ENCODE data around the gene CD93.

Gene CD93

DNA sequence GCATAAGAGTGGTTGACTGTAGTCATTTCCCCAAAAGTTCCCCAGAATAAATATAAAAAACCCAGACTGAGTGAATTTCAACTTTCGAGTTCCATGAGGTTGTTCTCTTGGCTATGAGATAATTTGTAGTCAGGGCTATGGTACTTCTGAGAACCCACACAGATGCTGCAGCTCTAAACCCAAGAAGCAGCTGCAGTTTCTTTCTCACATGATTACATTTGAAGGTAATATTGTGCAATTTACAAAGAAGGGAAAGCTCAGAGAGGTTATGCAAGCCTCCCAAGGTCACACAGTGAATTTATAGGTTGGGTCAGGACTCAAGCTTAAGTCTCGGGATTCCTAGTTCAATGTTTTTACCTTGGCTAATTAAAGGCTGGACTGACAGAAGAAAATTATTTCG, 29.7 kb upstream of the CD93 start:
- H3K4me3 ChIP-seq (replicated peaks; ENCODE audit: low read depth, low read length), result no peak overlapping the region
- TF ChIP-seq, protein P1, sequence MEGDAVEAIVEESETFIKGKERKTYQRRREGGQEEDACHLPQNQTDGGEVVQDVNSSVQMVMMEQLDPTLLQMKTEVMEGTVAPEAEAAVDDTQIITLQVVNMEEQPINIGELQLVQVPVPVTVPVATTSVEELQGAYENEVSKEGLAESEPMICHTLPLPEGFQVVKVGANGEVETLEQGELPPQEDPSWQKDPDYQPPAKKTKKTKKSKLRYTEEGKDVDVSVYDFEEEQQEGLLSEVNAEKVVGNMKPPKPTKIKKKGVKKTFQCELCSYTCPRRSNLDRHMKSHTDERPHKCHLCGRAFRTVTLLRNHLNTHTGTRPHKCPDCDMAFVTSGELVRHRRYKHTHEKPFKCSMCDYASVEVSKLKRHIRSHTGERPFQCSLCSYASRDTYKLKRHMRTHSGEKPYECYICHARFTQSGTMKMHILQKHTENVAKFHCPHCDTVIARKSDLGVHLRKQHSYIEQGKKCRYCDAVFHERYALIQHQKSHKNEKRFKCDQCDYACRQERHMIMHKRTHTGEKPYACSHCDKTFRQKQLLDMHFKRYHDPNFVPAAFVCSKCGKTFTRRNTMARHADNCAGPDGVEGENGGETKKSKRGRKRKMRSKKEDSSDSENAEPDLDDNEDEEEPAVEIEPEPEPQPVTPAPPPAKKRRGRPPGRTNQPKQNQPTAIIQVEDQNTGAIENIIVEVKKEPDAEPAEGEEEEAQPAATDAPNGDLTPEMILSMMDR (IDR thresholded peaks at IDR 0.05; ENCODE audit: low read length, missing control alignments), result no peak
- peak; percentile 25 for DNase-seq (ENCODE audit: low read depth)

GRCh38 chr20:23114448-23115082, 28.4 kb upstream of the CD93 start:
- H3K4me3 ChIP-seq (replicated peaks; ENCODE audit: low read depth, low read length), result no peak overlapping the region
- DNase-seq (ENCODE audit: low read depth), result no peak
- TF ChIP-seq, protein P1 (IDR thresholded peaks at IDR 0.05; ENCODE audit: low read length, missing control alignments), result no peak

DNA sequence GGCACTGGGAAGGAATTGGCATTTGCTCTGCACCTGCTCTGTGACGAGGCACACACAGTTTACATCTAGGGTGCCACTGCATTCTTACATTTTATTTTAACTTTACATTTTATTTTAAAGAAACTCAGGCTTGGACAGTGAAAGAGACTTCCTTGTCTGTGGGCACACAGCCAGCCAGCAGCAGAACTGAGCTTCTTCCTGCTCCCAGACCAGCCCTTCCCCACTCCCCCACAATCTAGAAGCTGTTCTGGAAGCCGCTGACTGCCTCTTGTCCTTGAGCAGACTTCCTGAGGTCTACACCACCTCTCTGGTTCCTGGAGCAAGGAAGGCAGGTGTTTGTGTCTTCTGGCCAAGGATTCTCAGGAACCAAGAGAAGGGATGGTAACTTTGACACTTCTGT, 27.9 kb upstream of the CD93 start:
- peak; percentile 50 for DNase-seq (ENCODE audit: low read depth)
- TF ChIP-seq, protein P1 (IDR thresholded peaks at IDR 0.05; ENCODE audit: low read length, missing control alignments), result no peak
- no peak overlapping the region for H3K4me3 ChIP-seq (replicated peaks; ENCODE audit: low read depth, low read length)

- TF ChIP-seq, protein P1 (IDR thresholded peaks at IDR 0.05; ENCODE audit: low read length, missing control alignments), result no peak
- H3K4me3 ChIP-seq (replicated peaks; ENCODE audit: low read depth, low read length), result no peak overlapping the region
- no peak for DNase-seq (ENCODE audit: low read depth)
Measured at GRCh38 chr20:23112595-23112994, 26.5 kb upstream of the CD93 start.

DNA sequence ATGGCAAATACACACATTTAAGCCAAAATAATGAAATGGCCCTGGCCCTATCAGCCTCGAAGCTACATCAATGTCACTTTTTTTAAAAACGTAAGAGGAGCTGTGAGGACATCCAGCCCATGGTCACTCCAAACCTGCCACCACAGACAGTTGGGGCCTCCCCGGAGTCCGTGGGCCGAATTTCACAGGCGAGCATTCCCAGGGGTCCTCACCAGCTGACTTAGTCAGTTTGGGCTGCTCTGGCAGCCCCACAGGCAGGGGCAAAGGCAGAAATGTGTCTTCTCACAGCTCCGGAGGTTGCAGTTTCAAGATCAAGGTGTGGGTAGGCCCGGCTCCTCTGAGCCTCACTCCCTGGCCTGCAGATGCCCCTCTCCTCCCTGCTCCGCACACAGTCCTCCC, 25.8 kb upstream of the CD93 start:
- TF ChIP-seq, protein P1 (IDR thresholded peaks at IDR 0.05; ENCODE audit: low read length, missing control alignments), result no peak

DNA sequence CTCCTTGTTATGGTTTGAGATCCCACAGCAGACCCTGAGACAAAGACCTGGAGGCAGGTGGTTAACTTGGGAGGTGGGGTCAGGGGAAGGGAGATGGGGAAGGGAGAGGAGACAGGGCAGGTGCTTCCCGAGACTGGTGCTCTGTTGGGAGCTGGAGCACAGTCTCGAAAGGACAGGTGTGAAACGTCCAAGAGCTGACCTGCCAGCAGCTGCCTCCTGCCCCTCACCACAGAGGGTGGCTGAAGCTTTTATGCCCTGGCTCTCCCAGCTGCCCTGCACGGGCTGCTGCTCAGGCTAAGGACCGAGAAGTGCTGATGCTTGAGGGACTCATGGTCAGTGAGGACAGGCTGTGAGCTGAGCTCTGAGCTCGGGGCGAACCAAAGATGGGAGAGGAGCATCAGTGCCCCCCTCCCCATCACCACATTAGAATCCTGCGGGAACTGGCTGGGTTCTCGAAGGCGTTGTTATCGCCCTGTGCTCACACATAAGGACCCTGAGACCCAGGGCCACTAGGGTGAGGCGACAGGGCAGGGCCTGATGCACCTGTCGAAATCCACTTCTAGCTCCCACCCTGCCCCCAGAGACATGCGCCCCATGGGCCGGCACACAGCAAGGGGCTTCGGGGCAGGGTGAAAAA, 25.3 kb upstream of the CD93 start:
- no peak overlapping the region for H3K4me3 ChIP-seq (replicated peaks; ENCODE audit: low read depth, low read length)
- DNase-seq (ENCODE audit: low read depth), result no peak
- TF ChIP-seq, protein P1 (IDR thresholded peaks at IDR 0.05; ENCODE audit: low read length, missing control alignments), result no peak

More for the DNA sequence above, 25.8 kb upstream of the CD93 start:
- H3K4me3 ChIP-seq (replicated peaks; ENCODE audit: low read depth, low read length), result no peak overlapping the region
- DNase-seq (ENCODE audit: low read depth), result no peak

DNA sequence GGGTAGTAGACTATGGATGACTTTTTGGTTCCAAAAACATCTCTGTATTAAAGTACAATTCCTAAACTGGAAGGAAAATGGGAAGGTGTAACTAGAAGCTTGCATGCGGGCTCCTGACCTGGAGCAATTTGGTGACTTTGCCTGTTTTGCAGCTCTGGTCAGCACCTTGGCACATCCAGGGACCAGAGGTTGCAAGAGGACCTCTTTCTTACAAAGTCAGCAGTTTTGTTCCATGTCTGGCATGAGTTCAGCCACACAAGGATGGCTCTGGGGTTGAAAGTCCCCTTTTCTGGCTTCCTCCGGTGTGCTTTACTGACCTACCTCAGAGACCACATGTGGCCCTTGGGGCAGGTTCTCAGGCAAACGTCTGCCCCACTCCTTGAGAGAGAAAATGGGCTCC, 22.7 kb upstream of the CD93 start:
- no peak for DNase-seq (ENCODE audit: low read depth)
- TF ChIP-seq, protein P1 (IDR thresholded peaks at IDR 0.05; ENCODE audit: low read length, missing control alignments), result no peak
- H3K4me3 ChIP-seq (replicated peaks; ENCODE audit: low read depth, low read length), result no peak overlapping the region

Data from fibroblast of pulmonary artery (primary cell).